PC-9 (cell line): ENCODE data around the gene BRIP1.

Source experiments
- CTCF ChIP-seq: fragments of 200-600 bp; sonication (generic); conservative IDR thresholded peaks from 2 replicates; pipeline ENCODE4 v1.6.1; 2017; ENCODE audit warnings: mixed run types, antibody characterized with exemption, mild to moderate bottlenecking, moderate library complexity
- EZH2 ChIP-seq: fragments of 200-600 bp; sonication (generic); IDR thresholded peaks from 2 replicates; pipeline ENCODE4 v1.8.0; 2017; ENCODE audit warnings: antibody characterized with exemption, low read depth

GRCh38 chr17:61743766-61744165 is 119.6 kb downstream of the BRIP1 start:
- no peak for TF ChIP-seq CTCF
- TF ChIP-seq EZH2 = no peak
